ENCODE measurements around the gene NSUN6. TPM values are rescaled to one million over a fixed set of nuclear protein-coding genes. Genes with fewer than 3 reads are reported as not detected.

Gene NSUN6
- total RNA-seq, 3 donors from 2014 or later: 11.8 to 28.4 (median 18.0) TPM

DNA sequence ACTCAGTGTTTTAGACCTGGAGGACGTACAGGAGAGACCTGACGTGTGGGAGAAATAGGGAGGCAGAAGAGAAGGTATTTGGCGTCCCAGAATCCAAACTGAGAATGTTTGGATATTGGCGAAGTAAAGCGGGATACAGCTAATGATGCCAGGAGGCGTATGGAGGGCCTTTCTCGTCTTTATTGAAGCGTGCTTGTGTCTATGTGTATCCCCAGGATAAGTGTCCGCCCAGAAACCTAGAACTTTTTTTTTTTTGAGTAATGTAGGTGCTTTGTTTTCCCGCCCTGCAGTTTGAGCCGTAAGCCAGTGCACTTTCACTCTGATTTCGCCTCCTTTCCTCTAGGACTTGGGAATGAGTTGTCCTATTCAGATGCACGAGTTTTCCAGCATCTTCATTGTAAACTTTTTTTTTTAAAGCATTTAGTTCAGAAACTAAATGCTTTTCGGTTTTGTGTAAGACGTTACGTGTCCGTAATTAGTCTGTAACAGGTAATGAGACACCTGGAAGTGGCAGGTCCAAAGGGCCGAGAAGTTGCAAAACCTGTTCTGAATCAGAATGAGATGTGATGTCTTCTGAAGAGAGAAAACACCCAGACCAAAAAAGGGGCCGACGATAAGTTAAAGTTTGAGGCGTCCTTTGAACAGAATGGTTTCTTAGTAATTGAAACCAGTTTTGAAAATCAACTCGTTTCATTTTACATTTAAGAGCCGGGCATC is 8.6 kb upstream of the NSUN6 start:
- Histone ChIP-seq H3K36me3 (no peaks in the 10 kb centered on the region), H3K4me3 (peak overlapping the region; percentile 87 to 95 (median 92)), H3K27ac (peak overlapping the region; percentile 98 to 99), H3K4me1 (peaks cover 0 to 7% of the 10 kb centered on the region in 2 donors), H3K9me3 (no peaks in the 10 kb centered on the region), H3K27me3 (no peaks in the 10 kb centered on the region)
- peak in 1 of 2 donors; percentile 49 for DNase-seq (ENCODE audit: low spot score in 2 of 2)
- TF ChIP-seq, protein P1, sequence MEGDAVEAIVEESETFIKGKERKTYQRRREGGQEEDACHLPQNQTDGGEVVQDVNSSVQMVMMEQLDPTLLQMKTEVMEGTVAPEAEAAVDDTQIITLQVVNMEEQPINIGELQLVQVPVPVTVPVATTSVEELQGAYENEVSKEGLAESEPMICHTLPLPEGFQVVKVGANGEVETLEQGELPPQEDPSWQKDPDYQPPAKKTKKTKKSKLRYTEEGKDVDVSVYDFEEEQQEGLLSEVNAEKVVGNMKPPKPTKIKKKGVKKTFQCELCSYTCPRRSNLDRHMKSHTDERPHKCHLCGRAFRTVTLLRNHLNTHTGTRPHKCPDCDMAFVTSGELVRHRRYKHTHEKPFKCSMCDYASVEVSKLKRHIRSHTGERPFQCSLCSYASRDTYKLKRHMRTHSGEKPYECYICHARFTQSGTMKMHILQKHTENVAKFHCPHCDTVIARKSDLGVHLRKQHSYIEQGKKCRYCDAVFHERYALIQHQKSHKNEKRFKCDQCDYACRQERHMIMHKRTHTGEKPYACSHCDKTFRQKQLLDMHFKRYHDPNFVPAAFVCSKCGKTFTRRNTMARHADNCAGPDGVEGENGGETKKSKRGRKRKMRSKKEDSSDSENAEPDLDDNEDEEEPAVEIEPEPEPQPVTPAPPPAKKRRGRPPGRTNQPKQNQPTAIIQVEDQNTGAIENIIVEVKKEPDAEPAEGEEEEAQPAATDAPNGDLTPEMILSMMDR (IDR thresholded peaks at IDR 0.05): no peak
- TF ChIP-seq POLR2A (IDR thresholded peaks at IDR 0.05) (no peak), POLR2AphosphoS5 (IDR thresholded peaks at IDR 0.05) (no peak)
- intact Hi-C loops (cut with DNase I; ENCODE audit: low total_unique reads): no loop called here

DNA sequence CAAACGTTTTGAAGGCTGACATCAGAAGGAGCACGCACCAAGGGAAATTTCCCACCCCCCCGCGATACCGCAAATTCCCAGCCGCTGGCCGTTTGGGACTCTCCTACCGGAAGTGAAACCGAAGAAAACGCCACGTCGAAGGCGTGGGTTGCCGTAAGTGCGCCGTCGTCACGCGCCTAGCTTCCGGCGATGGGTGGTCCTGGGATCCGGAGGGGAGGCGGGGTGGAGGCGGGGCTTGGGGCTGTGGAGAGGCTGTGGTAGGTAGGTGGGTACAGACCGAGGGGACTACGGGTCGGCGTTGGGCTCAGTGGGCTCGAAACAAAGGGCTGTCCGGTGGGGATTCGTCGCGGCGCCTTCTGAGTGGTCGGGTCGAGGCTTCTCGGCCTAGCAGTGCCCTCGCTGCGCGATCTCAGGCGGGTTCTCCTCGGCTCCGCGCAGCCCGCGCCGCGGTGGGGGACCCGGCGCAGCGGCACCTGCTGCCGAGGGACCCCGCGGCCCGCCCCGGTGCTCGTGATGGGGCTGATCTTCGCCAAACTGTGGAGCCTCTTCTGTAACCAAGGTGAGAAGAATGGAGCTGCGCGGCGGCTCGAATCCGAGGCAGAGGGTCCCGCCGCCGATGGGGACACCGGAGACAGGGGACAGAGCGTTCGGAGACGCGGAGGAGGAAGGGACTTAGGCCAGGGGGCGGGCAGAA is 7.9 kb upstream of the NSUN6 start, which contains the start of gene ARL5B:
Gene ARL5B, plus strand, starts transcription at position 307 of the 694 bp plus-strand sequence. Its CDS starts 207 bp downstream, at position 514.
- DNase-seq (ENCODE audit: low spot score in 2 of 2): peak; percentile 95 to 97
- peak within 1 kb of the TSS; percentile 98 to 99 for H3K27ac ChIP-seq
- intact Hi-C loops (cut with DNase I; ENCODE audit: low total_unique reads): no loop called here
- no peaks in the 10 kb centered on the region for H3K36me3 ChIP-seq
- no peaks in the 10 kb centered on the region for H3K9me3 ChIP-seq
- H3K27me3 ChIP-seq: no peaks in the 10 kb centered on the region
- TF ChIP-seq, protein P1 (IDR thresholded peaks at IDR 0.05): no peak
- TF ChIP-seq POLR2AphosphoS5 (IDR thresholded peaks at IDR 0.05) (peak; percentile 90 to 96 (median 95)), POLR2A (IDR thresholded peaks at IDR 0.05) (peak; percentile 90)
- peaks cover 0 to 7% of the 10 kb centered on the region in 2 donors for H3K4me1 ChIP-seq
- H3K4me3 ChIP-seq: peak within 1 kb of the TSS; percentile 87 to 95 (median 92)

DNA sequence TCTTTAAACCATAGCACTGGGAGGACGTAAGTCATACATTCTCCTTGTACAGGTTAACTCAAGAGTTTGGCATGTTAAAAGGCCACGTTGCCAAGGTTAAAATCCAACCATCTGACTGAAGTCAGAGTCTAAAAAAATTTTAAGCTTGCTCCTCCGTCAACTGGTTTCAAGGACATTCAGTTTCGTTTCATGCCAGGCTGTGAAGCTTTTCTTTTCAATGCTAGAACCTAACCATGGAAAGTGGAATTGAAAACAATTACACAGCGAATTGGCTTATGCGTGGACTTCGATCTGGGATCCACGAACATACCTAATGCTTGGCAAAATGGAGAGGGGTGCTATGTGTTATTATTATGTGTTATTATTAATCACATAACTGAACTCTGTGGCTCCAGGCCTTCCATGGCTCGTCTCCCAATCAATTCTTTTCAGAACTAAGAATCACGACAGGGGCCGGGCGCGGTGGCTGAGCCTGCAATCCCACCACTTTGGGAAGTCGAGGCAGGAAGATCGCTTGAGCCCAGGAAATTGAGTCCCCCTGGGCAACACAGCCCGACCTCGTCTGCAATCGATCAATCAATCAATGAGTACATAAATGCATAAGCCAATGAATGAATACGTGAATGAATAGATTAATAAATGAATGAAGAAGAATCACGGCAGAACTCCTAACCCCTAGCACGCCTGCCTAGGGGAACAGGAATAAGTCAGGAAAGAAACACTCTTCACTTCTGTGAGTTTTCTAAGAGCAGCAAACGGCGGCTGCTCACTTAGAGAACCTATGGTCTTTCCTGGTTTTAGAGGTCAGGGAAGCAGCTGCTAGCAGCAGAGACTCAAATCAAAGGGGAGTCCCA is 7.1 kb upstream of the NSUN6 start:
- Histone ChIP-seq H3K27ac (peak overlapping the region; percentile 98 to 99), H3K36me3 (no peaks in the 10 kb centered on the region), H3K9me3 (no peaks in the 10 kb centered on the region), H3K4me3 (peak overlapping the region; percentile 87 to 95 (median 92)), H3K4me1 (peaks cover 0 to 7% of the 10 kb centered on the region in 2 donors), H3K27me3 (no peaks in the 10 kb centered on the region)
- intact Hi-C loops (cut with DNase I; ENCODE audit: low total_unique reads): no loop called here
- DNase-seq (ENCODE audit: low spot score in 2 of 2): no peak
- TF ChIP-seq, protein P1 (IDR thresholded peaks at IDR 0.05): no peak
- TF ChIP-seq POLR2A (IDR thresholded peaks at IDR 0.05) (no peak), POLR2AphosphoS5 (IDR thresholded peaks at IDR 0.05) (no peak)

DNA sequence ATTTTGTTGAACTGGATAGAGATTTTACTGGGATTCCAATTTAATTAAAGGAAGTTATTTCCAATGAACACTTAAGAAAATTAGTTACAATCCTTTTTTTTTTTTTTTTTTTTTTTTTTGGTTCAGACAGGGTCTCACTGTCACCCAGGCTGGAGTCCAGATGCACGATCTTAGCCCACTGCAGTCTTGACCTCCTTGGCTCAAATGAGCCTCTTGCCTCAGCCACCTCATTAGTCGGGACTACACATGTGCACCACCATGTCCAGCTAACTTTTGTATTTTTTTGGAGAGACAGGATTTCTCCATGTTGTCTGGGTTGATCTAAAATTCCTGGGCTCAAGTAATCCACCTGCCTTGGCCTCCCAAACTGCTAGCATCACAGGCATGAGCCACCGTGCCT is 5.3 kb upstream of the NSUN6 start:
- Histone ChIP-seq H3K4me3 (no peak overlapping the region), H3K27me3 (no peaks in the 10 kb centered on the region), H3K4me1 (peaks cover 0 to 7% of the 10 kb centered on the region in 2 donors), H3K9me3 (no peaks in the 10 kb centered on the region), H3K36me3 (no peaks in the 10 kb centered on the region), H3K27ac (no peak overlapping the region)
- no peak for DNase-seq (ENCODE audit: low spot score in 2 of 2)
- intact Hi-C loops (cut with DNase I; ENCODE audit: low total_unique reads): no loop called here
- TF ChIP-seq, protein P1 (IDR thresholded peaks at IDR 0.05): no peak
- no peak for TF ChIP-seq POLR2A (IDR thresholded peaks at IDR 0.05)
- TF ChIP-seq POLR2AphosphoS5 (IDR thresholded peaks at IDR 0.05): no peak
